DOHH2 (cell line): ENCODE data around the gene APOL4.

Experiments used
- H3F3A ChIP-seq: fragments of 200-600 bp; sonication (generic), shearing (Covaris generic); 2 replicates; pipeline ENCODE4 v1.6.0; 2016; ENCODE audit warnings: antibody characterized with exemption, mild to moderate bottlenecking; ENCODE audit not compliant: control insufficient read depth, insufficient read depth
- H3K27ac ChIP-seq: fragments of 200-600 bp; sonication (generic); 2 replicates; pipeline ENCODE4 v1.5.1; 2014; ENCODE audit warnings: low read depth, mild to moderate bottlenecking, low read length, moderate library complexity
- H3K27me3 ChIP-seq: fragments of 200-600 bp; sonication (generic); 2 replicates; pipeline ENCODE4 v1.6.1; 2014; ENCODE audit warnings: mild to moderate bottlenecking, low read length, mixed read lengths; ENCODE audit not compliant: control insufficient read depth
- H3K36me3 ChIP-seq: fragments of 200-600 bp; sonication (generic); 2 replicates; pipeline ENCODE4 v1.6.1; 2014; ENCODE audit warnings: mild to moderate bottlenecking, low read length, moderate library complexity, mixed read lengths; ENCODE audit not compliant: control insufficient read depth
- H3K4me1 ChIP-seq: fragments of 200-600 bp; sonication (generic); 2 replicates; pipeline ENCODE4 v1.6.1; 2014; ENCODE audit warnings: mild to moderate bottlenecking, low read length, mixed read lengths; ENCODE audit not compliant: control insufficient read depth
- H3K4me2 ChIP-seq: fragments of 200-600 bp; sonication (generic); 2 replicates; pipeline ENCODE4 v1.6.0; 2014; ENCODE audit warnings: mild to moderate bottlenecking, low read length, moderate library complexity
- H3K4me3 ChIP-seq: fragments of 200-600 bp; sonication (generic); 2 replicates; pipeline ENCODE4 v1.5.1; 2014; ENCODE audit warnings: mild to moderate bottlenecking, low read length, mixed read lengths
- H3K79me2 ChIP-seq: fragments of 200-600 bp; sonication (generic); 2 replicates; pipeline ENCODE4 v1.6.1; 2014; ENCODE audit warnings: mild to moderate bottlenecking, low read length, mixed read lengths; ENCODE audit not compliant: control insufficient read depth
- H3K9me2 ChIP-seq: fragments of 200-600 bp; sonication (generic); replicated peaks from 2 replicates; pipeline ENCODE4 v1.6.1; 2014; ENCODE audit warnings: mild to moderate bottlenecking, low read length, mixed read lengths; ENCODE audit not compliant: control insufficient read depth
- H3K9me3 ChIP-seq: fragments of 200-600 bp; sonication (generic); 2 replicates; pipeline ENCODE4 v1.6.1; 2014; ENCODE audit warnings: antibody characterized with exemption, low read length, mixed read lengths; ENCODE audit not compliant: control insufficient read depth, insufficient read depth
- H4K20me1 ChIP-seq: fragments of 200-600 bp; sonication (generic); 2 replicates; pipeline ENCODE4 v1.6.0; 2014; ENCODE audit warnings: low read depth, mild to moderate bottlenecking, antibody characterized with exemption, low read length, moderate library complexity; ENCODE audit not compliant: control insufficient read depth, insufficient read depth
- EZH2phosphoT487 ChIP-seq: fragments of 200-600 bp; sonication (generic); IDR thresholded peaks from 2 replicates; pipeline ENCODE4 v1.6.1; 2017; ENCODE audit warnings: borderline replicate concordance, mild to moderate bottlenecking, antibody characterized with exemption, low read length, moderate library complexity, mixed read lengths
- TF ChIP-seq, protein P1 (sequence below): fragments of 200-600 bp; sonication (generic); IDR thresholded peaks from one replicate; pipeline ENCODE4 v1.5.1; 2014; ENCODE audit warnings: antibody characterized with exemption, mild to moderate bottlenecking, low read depth, low read length; ENCODE audit not compliant: poor library complexity, severe bottlenecking

Gene APOL4

DNA sequence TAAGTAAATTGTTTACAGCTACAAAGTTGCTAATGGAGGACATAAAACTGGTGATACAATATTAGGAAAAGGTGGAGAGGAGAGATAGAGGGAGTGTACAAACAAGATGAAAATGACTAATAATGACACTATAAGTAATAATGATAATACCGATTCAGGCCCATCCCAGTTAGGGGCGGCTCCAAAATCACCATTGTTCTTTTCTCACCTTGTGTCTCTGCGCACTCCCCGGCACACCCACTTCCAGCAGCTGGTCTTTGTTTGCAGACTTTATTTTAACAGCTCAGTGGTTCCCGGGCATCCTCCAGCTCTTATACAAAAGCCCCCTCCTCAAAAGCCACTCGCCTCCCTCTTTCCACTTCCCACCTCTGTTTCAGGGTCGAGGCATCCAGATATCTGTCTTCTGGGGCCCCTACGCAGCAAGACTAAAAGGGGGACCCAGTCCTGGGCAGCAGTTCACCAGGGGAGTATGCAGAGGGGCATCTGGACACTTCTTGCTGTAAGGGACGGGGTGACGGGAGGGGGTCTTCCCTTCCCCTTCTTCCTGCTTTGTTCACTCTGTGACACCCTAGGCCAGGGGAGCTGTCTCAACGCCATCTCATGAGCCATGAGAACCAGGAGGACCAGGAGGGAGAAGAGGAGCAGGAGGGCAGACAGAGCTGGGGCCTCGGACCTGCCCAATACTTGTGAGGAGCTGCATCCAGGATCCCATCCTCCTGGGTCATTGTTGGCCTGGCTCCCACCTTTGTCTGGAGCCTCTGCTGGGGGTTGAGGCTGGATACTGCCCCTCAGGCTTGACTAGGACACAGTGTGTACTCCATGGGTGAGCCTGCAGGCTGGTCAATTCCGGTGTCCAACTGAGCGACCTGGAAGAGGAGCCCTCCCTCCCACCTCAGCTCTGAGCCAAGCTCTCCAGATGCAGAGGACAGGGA is 35.0 kb upstream of the APOL4 start:
- H3K9me3 ChIP-seq: no peaks in the 10 kb centered on the region
- no peak overlapping the region for H3K4me2 ChIP-seq
- H3K79me2 ChIP-seq: no peaks in the 10 kb centered on the region
- TF ChIP-seq EZH2phosphoT487: no peak
- TF ChIP-seq, protein P1, sequence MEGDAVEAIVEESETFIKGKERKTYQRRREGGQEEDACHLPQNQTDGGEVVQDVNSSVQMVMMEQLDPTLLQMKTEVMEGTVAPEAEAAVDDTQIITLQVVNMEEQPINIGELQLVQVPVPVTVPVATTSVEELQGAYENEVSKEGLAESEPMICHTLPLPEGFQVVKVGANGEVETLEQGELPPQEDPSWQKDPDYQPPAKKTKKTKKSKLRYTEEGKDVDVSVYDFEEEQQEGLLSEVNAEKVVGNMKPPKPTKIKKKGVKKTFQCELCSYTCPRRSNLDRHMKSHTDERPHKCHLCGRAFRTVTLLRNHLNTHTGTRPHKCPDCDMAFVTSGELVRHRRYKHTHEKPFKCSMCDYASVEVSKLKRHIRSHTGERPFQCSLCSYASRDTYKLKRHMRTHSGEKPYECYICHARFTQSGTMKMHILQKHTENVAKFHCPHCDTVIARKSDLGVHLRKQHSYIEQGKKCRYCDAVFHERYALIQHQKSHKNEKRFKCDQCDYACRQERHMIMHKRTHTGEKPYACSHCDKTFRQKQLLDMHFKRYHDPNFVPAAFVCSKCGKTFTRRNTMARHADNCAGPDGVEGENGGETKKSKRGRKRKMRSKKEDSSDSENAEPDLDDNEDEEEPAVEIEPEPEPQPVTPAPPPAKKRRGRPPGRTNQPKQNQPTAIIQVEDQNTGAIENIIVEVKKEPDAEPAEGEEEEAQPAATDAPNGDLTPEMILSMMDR: no peak
- H4K20me1 ChIP-seq: no peaks in the 10 kb centered on the region
- H3K4me1 ChIP-seq: peaks cover 16% of the 10 kb centered on the region
- H3K9me2 ChIP-seq: no peaks in the 10 kb centered on the region
- H3F3A ChIP-seq: no peaks in the 10 kb centered on the region
- no peak overlapping the region for H3K27ac ChIP-seq
- no peak overlapping the region for H3K4me3 ChIP-seq
- no peaks in the 10 kb centered on the region for H3K36me3 ChIP-seq
- H3K27me3 ChIP-seq: no peaks in the 10 kb centered on the region

DNA sequence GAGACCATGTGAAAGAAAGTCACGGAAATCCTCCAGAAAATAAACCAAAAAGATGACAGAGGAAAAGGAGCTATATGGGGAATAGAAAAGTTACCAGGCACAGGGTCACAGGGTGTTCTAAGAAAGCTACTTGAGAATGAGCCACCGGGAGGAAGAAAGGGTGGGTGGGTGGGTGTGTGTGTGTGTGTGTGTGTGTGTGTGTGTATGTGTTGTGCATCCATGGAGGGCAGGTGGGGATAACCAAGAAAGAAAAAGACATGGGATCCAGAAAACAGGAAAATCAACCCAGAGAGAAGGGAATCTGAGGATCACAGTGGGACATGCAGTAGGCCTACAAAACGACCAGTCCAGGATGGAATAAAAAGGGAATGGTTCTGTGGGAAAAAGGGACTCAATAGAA is 34.0 kb upstream of the APOL4 start:
- Histone ChIP-seq H3K4me2 (no peak overlapping the region), H3K27ac (no peak overlapping the region), H3K36me3 (no peaks in the 10 kb centered on the region), H3K4me3 (no peak overlapping the region), H3K4me1 (peaks cover 16% of the 10 kb centered on the region), H4K20me1 (no peaks in the 10 kb centered on the region), H3K9me2 (no peaks in the 10 kb centered on the region), H3K27me3 (no peaks in the 10 kb centered on the region), H3K9me3 (no peaks in the 10 kb centered on the region), H3K79me2 (no peaks in the 10 kb centered on the region), H3F3A (no peaks in the 10 kb centered on the region)
- TF ChIP-seq, protein P1: no peak
- TF ChIP-seq EZH2phosphoT487: no peak

DNA sequence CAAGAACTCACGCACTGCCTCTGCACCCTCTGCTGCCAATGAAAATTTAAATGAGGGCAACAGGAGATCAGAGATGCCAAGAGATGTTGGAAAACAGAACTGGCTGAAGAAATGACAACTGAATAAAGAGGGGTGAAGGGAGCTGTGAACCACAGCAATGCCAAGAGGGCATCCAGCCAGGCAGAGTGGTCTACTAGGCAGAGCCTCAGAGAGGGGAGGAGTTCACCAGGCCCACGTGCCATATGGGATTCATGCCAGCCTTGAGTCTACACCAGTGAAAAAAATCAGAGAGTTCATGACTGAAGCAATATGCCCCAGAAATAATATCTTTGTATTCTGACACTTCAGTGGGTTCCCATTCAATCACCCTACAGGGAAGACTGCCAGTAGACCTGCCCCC is 33.3 kb upstream of the APOL4 start:
- H3K9me2 ChIP-seq: no peaks in the 10 kb centered on the region
- H3K9me3 ChIP-seq: no peaks in the 10 kb centered on the region
- H4K20me1 ChIP-seq: no peaks in the 10 kb centered on the region
- TF ChIP-seq EZH2phosphoT487: no peak
- TF ChIP-seq, protein P1: no peak
- no peak overlapping the region for H3K4me3 ChIP-seq
- peaks cover 16% of the 10 kb centered on the region for H3K4me1 ChIP-seq
- H3F3A ChIP-seq: no peaks in the 10 kb centered on the region
- no peaks in the 10 kb centered on the region for H3K36me3 ChIP-seq
- H3K4me2 ChIP-seq: no peak overlapping the region
- no peaks in the 10 kb centered on the region for H3K79me2 ChIP-seq
- no peak overlapping the region for H3K27ac ChIP-seq
- no peaks in the 10 kb centered on the region for H3K27me3 ChIP-seq
